ENCODE results near the gene CGB7. TPM values are rescaled to one million over a fixed set of nuclear protein-coding genes. Genes with fewer than 3 reads are reported as not detected.
A peak's percentile ranks its signal among the peaks of the same experiment; 100 is the strongest.

CGB7 gene
- total and polyA plus RNA-seq, 2 donors (not counting 1 experiment from before 2014, with no cell fraction given): not detected

DNA sequence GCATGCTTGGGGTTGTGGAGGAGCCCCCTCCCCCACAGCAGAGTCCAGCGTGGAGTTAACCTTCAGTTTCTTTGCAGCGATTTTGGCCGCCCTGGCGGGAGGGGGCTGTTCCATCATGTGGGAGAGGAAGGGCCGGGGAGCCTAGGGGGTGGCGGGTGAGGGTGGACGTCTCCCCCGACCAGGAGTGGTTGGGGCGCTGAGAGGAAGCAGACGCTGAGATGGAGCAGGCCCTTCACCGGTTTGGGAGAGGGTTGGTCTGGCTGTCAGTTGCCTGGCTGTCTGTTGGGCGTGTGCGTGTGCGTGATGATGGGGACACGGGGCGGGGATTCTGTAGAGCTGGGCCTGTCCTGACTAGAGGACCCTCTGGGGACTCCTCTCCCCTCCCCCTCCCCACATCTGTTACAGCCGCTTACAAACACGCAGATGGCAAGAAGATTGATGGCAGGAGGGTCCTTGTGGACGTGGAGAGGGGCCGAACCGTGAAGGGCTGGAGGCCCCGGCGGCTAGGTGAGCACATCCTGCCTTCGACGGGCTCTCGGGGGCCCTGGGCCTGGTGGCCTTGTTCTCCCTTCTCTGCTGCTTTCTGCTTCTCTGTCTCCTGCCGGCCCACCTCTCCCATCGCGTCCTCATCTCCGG is 46.8 kb upstream of the CGB7 start:
- Mint-ChIP-seq H3K9me3 (ENCODE audit: insufficient read depth) (no peaks in the 10 kb centered on the region), H3K27ac (peak overlapping the region; percentile 67), H3K4me3 (no peak overlapping the region), H3K4me1 (peaks cover 8% of the 10 kb centered on the region), H3K27me3 (no peaks in the 10 kb centered on the region)
- Histone ChIP-seq H3K4me3 (ENCODE audit: control extremely low read depth in 1 of 5, extremely low read depth in 1 of 5, insufficient read depth in 1 of 5, low read depth in 2 of 5, low read length in 4 of 5) (no peak overlapping the region), H3K79me2 (ENCODE audit: control insufficient read depth, insufficient read depth, low read length) (peaks cover 16% of the 10 kb centered on the region), H3K9ac (ENCODE audit: low read length) (no peak overlapping the region), H2AFZ (ENCODE audit: insufficient read depth, low read depth, low read length, poor library complexity, severe bottlenecking) (no peak overlapping the region), H3K4me2 (replicated peaks; ENCODE audit: low read depth, low read length, poor library complexity, severe bottlenecking) (peak overlapping the region; percentile 40), H4K20me1 (ENCODE audit: control insufficient read depth, insufficient read depth, low read length, poor library complexity, severe bottlenecking) (peaks cover 77% of the 10 kb centered on the region), H3K27ac (ENCODE audit: low read length in 2 of 2) (peak overlapping the region in 1 of 2 donors; percentile 48), H3K4me1 (ENCODE audit: control insufficient read depth in 2 of 2, insufficient read depth in 2 of 2, low read length in 2 of 2) (peaks cover 13 to 14% of the 10 kb centered on the region in 2 donors), H3K27me3 (replicated peaks in 1 of 4; ENCODE audit: control extremely low read depth in 1 of 4, control insufficient read depth in 3 of 4, insufficient read depth in 4 of 4, low read length in 3 of 4) (no peaks in the 10 kb centered on the region), H3K9me3 (ENCODE audit: control extremely low read depth in 1 of 3, control insufficient read depth in 2 of 3, insufficient read depth in 1 of 3, low read length in 2 of 3) (no peaks in the 10 kb centered on the region), H3K36me3 (replicated peaks in 1 of 2; ENCODE audit: control extremely low read depth in 1 of 2, control insufficient read depth in 1 of 2, extremely low read depth in 1 of 2, insufficient read depth in 2 of 2, low read length in 1 of 2) (peaks cover 0 to 78% of the 10 kb centered on the region in 2 experiments)
- ChIA-PET POLR2A (interaction anchor here (0.6 kb wide), 2 partner anchors 18 to 306 kb away, joined by 7 to 10 read pairs; no protein-coding TSS in a partner anchor), CTCF (interaction anchor here (0.6 to 3.3 kb wide), 7 partner anchors 10 to 121 kb away, joined by 3 to 33 read pairs (median 6); partner anchors contain the start of gene LIN7B)
- no peak for TF ChIP-seq EZH2 (IDR thresholded peaks at IDR 0.05; ENCODE audit: borderline replicate concordance, insufficient read depth, low read depth, low read length, poor library complexity, severe bottlenecking)
- TF ChIP-seq, protein P1, sequence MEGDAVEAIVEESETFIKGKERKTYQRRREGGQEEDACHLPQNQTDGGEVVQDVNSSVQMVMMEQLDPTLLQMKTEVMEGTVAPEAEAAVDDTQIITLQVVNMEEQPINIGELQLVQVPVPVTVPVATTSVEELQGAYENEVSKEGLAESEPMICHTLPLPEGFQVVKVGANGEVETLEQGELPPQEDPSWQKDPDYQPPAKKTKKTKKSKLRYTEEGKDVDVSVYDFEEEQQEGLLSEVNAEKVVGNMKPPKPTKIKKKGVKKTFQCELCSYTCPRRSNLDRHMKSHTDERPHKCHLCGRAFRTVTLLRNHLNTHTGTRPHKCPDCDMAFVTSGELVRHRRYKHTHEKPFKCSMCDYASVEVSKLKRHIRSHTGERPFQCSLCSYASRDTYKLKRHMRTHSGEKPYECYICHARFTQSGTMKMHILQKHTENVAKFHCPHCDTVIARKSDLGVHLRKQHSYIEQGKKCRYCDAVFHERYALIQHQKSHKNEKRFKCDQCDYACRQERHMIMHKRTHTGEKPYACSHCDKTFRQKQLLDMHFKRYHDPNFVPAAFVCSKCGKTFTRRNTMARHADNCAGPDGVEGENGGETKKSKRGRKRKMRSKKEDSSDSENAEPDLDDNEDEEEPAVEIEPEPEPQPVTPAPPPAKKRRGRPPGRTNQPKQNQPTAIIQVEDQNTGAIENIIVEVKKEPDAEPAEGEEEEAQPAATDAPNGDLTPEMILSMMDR (IDR thresholded peaks at IDR 0.05): no peak
- intact Hi-C loops (cut with micrococcal nuclease): no loop called here
- WGBS (ENCODE audit: insufficient coverage): 35% methylated on average over 22 of the region's 30 CpGs
- ATAC-seq (ENCODE audit: low read depth): peak; percentile 25
- DNase-seq: peak; percentile 32
